ENCODE data around the gene IL6.

- TF ChIP-seq POLR2A (IDR thresholded peaks at IDR 0.05) (no peak), EP300 (IDR thresholded peaks at IDR 0.05) (no peak), POLR2AphosphoS5 (IDR thresholded peaks at IDR 0.05) (no peak)
- TF ChIP-seq, protein P1, sequence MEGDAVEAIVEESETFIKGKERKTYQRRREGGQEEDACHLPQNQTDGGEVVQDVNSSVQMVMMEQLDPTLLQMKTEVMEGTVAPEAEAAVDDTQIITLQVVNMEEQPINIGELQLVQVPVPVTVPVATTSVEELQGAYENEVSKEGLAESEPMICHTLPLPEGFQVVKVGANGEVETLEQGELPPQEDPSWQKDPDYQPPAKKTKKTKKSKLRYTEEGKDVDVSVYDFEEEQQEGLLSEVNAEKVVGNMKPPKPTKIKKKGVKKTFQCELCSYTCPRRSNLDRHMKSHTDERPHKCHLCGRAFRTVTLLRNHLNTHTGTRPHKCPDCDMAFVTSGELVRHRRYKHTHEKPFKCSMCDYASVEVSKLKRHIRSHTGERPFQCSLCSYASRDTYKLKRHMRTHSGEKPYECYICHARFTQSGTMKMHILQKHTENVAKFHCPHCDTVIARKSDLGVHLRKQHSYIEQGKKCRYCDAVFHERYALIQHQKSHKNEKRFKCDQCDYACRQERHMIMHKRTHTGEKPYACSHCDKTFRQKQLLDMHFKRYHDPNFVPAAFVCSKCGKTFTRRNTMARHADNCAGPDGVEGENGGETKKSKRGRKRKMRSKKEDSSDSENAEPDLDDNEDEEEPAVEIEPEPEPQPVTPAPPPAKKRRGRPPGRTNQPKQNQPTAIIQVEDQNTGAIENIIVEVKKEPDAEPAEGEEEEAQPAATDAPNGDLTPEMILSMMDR (IDR thresholded peaks at IDR 0.05), result no peak
Measured at GRCh38 chr7:22771194-22771871, 44.3 kb downstream of the IL6 start.

All from sigmoid colon (tissue), 4 donors.